GM10266 (cell line): ENCODE data around the gene RASA1.

Experiments
- DNase-seq: peaks from one replicate; pipeline ENCODE4 v3.0.0; 2012; ENCODE audit errors: extremely low spot score
- TF ChIP-seq, protein P1 (sequence below): IDR thresholded peaks from 2 replicates; pipeline ENCODE4 v1.5.1; 2012; ENCODE audit warnings: mild to moderate bottlenecking, low read depth; ENCODE audit not compliant: control insufficient read depth, insufficient read depth; ENCODE audit errors: missing control alignments

The RASA1 gene

DNA sequence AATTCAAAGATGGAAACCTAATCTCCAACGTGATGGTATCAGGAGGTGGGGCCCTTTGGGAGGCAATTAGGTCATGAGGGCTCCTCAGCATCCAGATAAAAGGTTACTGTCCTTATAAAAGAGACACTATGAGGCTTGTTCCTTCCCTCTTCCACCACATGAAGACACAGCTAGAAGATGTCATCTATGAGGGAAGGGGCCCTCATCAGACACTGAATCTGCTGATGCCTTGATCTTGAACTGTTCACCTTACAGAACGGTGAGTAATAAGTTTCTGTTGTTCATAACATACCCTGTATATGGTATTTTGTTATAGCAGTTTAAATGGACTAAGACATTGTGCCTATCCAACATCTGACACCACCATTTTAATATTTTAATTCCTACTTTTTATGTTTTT is 164.8 kb downstream of the RASA1 start:
- TF ChIP-seq, protein P1, sequence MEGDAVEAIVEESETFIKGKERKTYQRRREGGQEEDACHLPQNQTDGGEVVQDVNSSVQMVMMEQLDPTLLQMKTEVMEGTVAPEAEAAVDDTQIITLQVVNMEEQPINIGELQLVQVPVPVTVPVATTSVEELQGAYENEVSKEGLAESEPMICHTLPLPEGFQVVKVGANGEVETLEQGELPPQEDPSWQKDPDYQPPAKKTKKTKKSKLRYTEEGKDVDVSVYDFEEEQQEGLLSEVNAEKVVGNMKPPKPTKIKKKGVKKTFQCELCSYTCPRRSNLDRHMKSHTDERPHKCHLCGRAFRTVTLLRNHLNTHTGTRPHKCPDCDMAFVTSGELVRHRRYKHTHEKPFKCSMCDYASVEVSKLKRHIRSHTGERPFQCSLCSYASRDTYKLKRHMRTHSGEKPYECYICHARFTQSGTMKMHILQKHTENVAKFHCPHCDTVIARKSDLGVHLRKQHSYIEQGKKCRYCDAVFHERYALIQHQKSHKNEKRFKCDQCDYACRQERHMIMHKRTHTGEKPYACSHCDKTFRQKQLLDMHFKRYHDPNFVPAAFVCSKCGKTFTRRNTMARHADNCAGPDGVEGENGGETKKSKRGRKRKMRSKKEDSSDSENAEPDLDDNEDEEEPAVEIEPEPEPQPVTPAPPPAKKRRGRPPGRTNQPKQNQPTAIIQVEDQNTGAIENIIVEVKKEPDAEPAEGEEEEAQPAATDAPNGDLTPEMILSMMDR: no peak
- DNase-seq: no peak

DNA sequence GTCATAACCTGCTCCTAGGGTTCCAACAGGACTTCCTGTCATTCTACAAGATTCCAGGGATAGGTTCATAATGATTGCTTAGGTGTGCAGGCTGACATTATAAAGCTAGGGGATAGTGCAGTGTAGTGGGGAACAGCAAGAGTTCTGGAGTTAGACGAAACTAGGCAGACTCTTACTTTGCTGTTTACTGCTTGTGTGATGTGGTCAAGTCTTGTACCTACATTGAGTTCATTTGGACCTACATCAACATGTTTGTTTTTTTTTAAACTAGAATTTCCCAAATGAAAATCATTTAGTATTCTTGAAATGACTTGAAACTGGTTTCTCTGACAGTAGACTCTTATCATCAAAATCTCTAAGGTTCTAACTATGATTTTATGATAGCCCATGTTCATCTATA is 166.3 kb downstream of the RASA1 start:
- TF ChIP-seq, protein P1: no peak
- no peak for DNase-seq

GRCh38 chr5:87434461-87434860 is 166.8 kb downstream of the RASA1 start:
- TF ChIP-seq, protein P1: no peak
- DNase-seq: no peak

DNA sequence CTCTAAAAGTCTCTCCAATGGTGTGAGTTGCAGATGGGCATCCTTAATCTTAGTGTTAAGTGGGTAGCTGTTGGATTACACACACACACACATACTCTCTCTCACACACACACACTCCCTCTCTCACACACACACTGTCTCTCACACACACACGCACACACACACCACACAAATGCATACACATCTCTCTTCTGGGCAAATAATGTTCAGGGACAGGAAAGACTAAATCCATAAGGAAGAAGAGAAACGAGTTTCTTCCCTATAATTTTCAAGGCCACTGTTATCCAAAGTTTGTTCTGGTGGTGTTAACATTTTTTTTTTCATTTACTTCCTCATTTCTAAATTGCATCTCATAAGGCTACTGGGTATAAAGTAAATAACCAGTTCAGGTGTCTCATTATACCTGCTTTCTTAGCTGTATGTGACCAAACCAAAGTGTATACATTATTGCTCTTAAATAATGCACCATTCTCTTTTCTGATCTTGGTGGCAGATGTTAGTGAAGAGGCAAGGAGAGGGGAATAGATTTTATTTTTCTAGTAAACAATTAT is 167.5 kb downstream of the RASA1 start:
- TF ChIP-seq, protein P1: no peak
- no peak for DNase-seq

- TF ChIP-seq, protein P1: no peak
- no peak for DNase-seq
These were observed 170.0 kb downstream of the RASA1 start for GRCh38 chr5:87437724-87438123.

DNA sequence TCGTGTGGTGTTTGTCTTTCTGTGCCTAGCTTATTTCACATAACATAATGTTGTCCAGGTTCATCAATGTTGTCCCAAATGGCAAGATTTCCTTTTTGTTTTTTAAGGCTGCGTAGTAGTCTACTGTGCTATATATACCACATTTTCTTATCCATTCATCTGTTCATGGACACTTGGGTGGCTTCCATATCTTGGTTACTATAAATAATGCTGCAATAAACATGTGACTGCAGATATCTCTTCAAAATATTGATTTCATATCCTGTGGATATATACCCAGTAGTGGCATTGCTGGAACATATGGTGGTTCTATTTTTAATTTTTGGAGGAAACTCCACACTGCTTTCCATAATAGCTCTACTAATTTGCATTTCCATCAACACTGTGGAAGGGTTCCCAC is 170.5 kb downstream of the RASA1 start:
- TF ChIP-seq, protein P1: no peak
- DNase-seq: no peak
